Measurements from ENCODE around the gene GCC1.

GRCh38 chr7:127616724-127617123 is 31.3 kb upstream of the GCC1 start:
- no peak for TF ChIP-seq SUZ12 (IDR thresholded peaks at IDR 0.05; ENCODE audit: extremely low read depth, insufficient read depth, insufficient read length)
- TF ChIP-seq YY1 (IDR thresholded peaks at IDR 0.05; ENCODE audit: insufficient read depth, insufficient read length), result no peak

Data from NT2/D1 (cell line).